Keratinocyte (primary cell): Measurements from ENCODE around the gene PCSK6. TPM values are rescaled to one million over a fixed set of nuclear protein-coding genes. Genes with fewer than 3 reads are reported as not detected.

ENCODE experiments used
- DNase-seq: peaks from one replicate; pipeline ENCODE4 v3.0.0-alpha.2; 2011; ENCODE audit warnings: low read depth, missing footprints, low spot score
- FAIRE-seq: peaks from 2 replicates; lab custom pipeline; 2011; peaks lifted over from hg19 to GRCh38; lab: Jason Lieb, UNC
- H2AFZ ChIP-seq: 2 replicates; pipeline ENCODE4 v1.6.0; 2012; ENCODE audit warnings: low read length, control low read depth, inconsistent platforms; ENCODE audit not compliant: control insufficient read depth
- H3K27ac ChIP-seq: 2 replicates; pipeline ENCODE4 v1.5.1; 2011; ENCODE audit warnings: low read length; ENCODE audit not compliant: control insufficient read depth, insufficient read depth
- H3K27me3 ChIP-seq: 3 replicates; pipeline ENCODE4 v1.6.0; 2011; ENCODE audit warnings: low read length; ENCODE audit not compliant: control insufficient read depth, insufficient read depth; ENCODE audit errors: extremely low read depth
- H3K36me3 ChIP-seq, 2 experiments: 2 replicates in 1 of 2; 3 replicates in 1 of 2; pipeline ENCODE4 v1.5.1; 2011; ENCODE audit warnings: low read length in 2 of 2, mild to moderate bottlenecking in 1 of 2; ENCODE audit not compliant: control insufficient read depth in 2 of 2, insufficient read depth in 2 of 2; ENCODE audit errors: extremely low read depth in 1 of 2
- H3K4me1 ChIP-seq: 3 replicates; pipeline ENCODE4 v1.5.1; 2011; ENCODE audit warnings: low read length; ENCODE audit not compliant: control insufficient read depth, insufficient read depth; ENCODE audit errors: extremely low read depth
- H3K4me2 ChIP-seq: 3 replicates; pipeline ENCODE4 v1.6.0; 2011; ENCODE audit warnings: low read depth, low read length; ENCODE audit not compliant: control insufficient read depth, insufficient read depth; ENCODE audit errors: extremely low read depth
- H3K4me3 ChIP-seq, 3 experiments: fragments of 200-600 bp in 1 of 3; sonication (generic) in 1 of 3; 2 replicates in 2 of 3; 3 replicates in 1 of 3; pipeline ENCODE4 v1.5.1; 2011 to 2016; ENCODE audit warnings: low read length in 3 of 3, mild to moderate bottlenecking in 3 of 3, control low read depth in 2 of 3, inconsistent platforms in 1 of 3, low read depth in 1 of 3, mixed read lengths in 1 of 3, mixed run types in 1 of 3, moderate library complexity in 1 of 3; ENCODE audit not compliant: control insufficient read depth in 2 of 3, insufficient read depth in 2 of 3; ENCODE audit errors: extremely low read depth in 1 of 3
- H3K79me2 ChIP-seq: 2 replicates; pipeline ENCODE4 v1.6.0; 2012; ENCODE audit warnings: low read length; ENCODE audit not compliant: control insufficient read depth, insufficient read depth
- H3K9ac ChIP-seq: 3 replicates; pipeline ENCODE4 v1.6.0; 2011; ENCODE audit warnings: low read length; ENCODE audit not compliant: control insufficient read depth, insufficient read depth; ENCODE audit errors: extremely low read depth
- H3K9me1 ChIP-seq: 3 replicates; pipeline ENCODE4 v1.6.0; 2011; ENCODE audit warnings: low read length; ENCODE audit not compliant: control insufficient read depth, insufficient read depth; ENCODE audit errors: extremely low read depth
- H3K9me3 ChIP-seq: 2 replicates; pipeline ENCODE4 v1.5.1; 2012; ENCODE audit warnings: low read depth, low read length; ENCODE audit not compliant: control insufficient read depth
- H4K20me1 ChIP-seq: 3 replicates; pipeline ENCODE4 v1.6.0; 2011; ENCODE audit warnings: low read length; ENCODE audit not compliant: control insufficient read depth, insufficient read depth; ENCODE audit errors: extremely low read depth
- CTCF ChIP-seq, 3 experiments: IDR thresholded peaks in 1 of 3; conservative IDR thresholded peaks in 1 of 3; optimal IDR thresholded peaks in 1 of 3; 2 replicates in 2 of 3; 3 replicates in 1 of 3; pipeline versions ENCODE3 to v1.5.1; 2011; ENCODE audit warnings: low read length in 3 of 3, mild to moderate bottlenecking in 3 of 3, moderate library complexity in 2 of 3, control low read depth in 1 of 3, inconsistent platforms in 1 of 3; ENCODE audit not compliant: insufficient read depth in 2 of 3; ENCODE audit errors: extremely low read depth in 1 of 3
- EZH2 ChIP-seq: IDR thresholded peaks from one replicate; pipeline ENCODE4 v1.6.1; 2012; ENCODE audit warnings: inconsistent platforms, mild to moderate bottlenecking, low read length, moderate library complexity
- dilution Hi-C: fragments of 300-500 bp; cut with MboI; formaldehyde crosslinking; loops from one replicate; pipeline ENCODE4 v1.7.0; 2020; ENCODE audit warnings: low sequenced_read_pairs; ENCODE audit not compliant: extremely low pct_ligation_motif_present
- polyA plus RNA-seq, 5 experiments: library from polyadenylated mRNA; depleted of rRNA in 3 of 5; stranded (reverse) in 3 of 5; stranded (forward) in 1 of 5; unstranded in 1 of 5; fragments of >200 nt; gene quantifications; 1 replicate in 1 of 5; 2 replicates in 3 of 5; 3 replicates in 1 of 5; pipeline versions ENCODE4 v1.2.1 to v1.2.3, GENCODE V29; 2011 to 2012; ENCODE audit warnings: missing spikeins in 2 of 5, low read depth in 1 of 5, low replicate concordance in 1 of 5

The PCSK6 gene
- polyA plus RNA-seq, 1 donor (not counting 4 experiments of a cell fraction or from before 2014, with no cell fraction given) = 3.1 TPM

- H4K20me1 ChIP-seq = no peaks in the 10 kb centered on the region
- H3K9ac ChIP-seq = no peak overlapping the region
- H3K4me3 ChIP-seq = no peak overlapping the region
- no peak overlapping the region for H3K4me2 ChIP-seq
- TF ChIP-seq CTCF (optimal IDR thresholded peaks at IDR 0.05 in 1 of 3, IDR thresholded peaks at IDR 0.05 in 1 of 3, conservative IDR thresholded peaks at IDR 0.05 in 1 of 3; ENCODE audit: extremely low read depth in 1 of 3, insufficient read depth in 2 of 3, low read length in 3 of 3) (no peak), EZH2 (no peak)
- no peaks in the 10 kb centered on the region for H3K9me3 ChIP-seq
- DNase-seq (no peak), FAIRE-seq (no peak)
- H2AFZ ChIP-seq = no peak overlapping the region
- dilution Hi-C loops = no loop called here
- H3K27me3 ChIP-seq = no peaks in the 10 kb centered on the region
- H3K79me2 ChIP-seq = no peaks in the 10 kb centered on the region
- no peaks in the 10 kb centered on the region for H3K9me1 ChIP-seq
- peaks cover 0 to 3% of the 10 kb centered on the region in 2 experiments for H3K36me3 ChIP-seq
- no peak overlapping the region for H3K27ac ChIP-seq
- H3K4me1 ChIP-seq = peaks cover 12% of the 10 kb centered on the region
Measured at GRCh38 chr15:101322854-101323477, 166.5 kb downstream of the PCSK6 start.

GRCh38 chr15:101322016-101322695, 167.4 kb downstream of the PCSK6 start:
- Histone ChIP-seq H3K4me2 (no peak overlapping the region), H3K4me1 (peaks cover 14% of the 10 kb centered on the region), H3K27ac (no peak overlapping the region), H3K4me3 (no peak overlapping the region), H4K20me1 (no peaks in the 10 kb centered on the region), H3K36me3 (peaks cover 0 to 3% of the 10 kb centered on the region in 2 experiments), H3K79me2 (no peaks in the 10 kb centered on the region), H3K9me3 (no peaks in the 10 kb centered on the region), H3K27me3 (no peaks in the 10 kb centered on the region), H3K9me1 (no peaks in the 10 kb centered on the region), H3K9ac (no peak overlapping the region), H2AFZ (no peak overlapping the region)
- FAIRE-seq (no peak), DNase-seq (no peak)
- dilution Hi-C loops = no loop called here
- TF ChIP-seq EZH2 (no peak), CTCF (optimal IDR thresholded peaks at IDR 0.05 in 1 of 3, IDR thresholded peaks at IDR 0.05 in 1 of 3, conservative IDR thresholded peaks at IDR 0.05 in 1 of 3; ENCODE audit: extremely low read depth in 1 of 3, insufficient read depth in 2 of 3, low read length in 3 of 3) (no peak)
